IPS-18c (cell line): ENCODE data around the gene BCL2L1.
"Not testable (repeated sequence)": the region's sequence is repeated elsewhere in the genome, so short reads cannot be mapped to it uniquely, and the experiment has no call there.

Source experiments
- H3K4me3 ChIP-seq: 2 replicates; pipeline ENCODE4 v1.7.0; 2013; ENCODE audit warnings: low read depth, mild to moderate bottlenecking, low read length, moderate library complexity; ENCODE audit not compliant: insufficient read depth
- H3K9me3 ChIP-seq: one replicate; pipeline ENCODE4 v1.6.1; 2013; ENCODE audit warnings: mild to moderate bottlenecking, low read length, moderate library complexity; ENCODE audit not compliant: control insufficient read depth, insufficient read depth

BCL2L1 gene

DNA sequence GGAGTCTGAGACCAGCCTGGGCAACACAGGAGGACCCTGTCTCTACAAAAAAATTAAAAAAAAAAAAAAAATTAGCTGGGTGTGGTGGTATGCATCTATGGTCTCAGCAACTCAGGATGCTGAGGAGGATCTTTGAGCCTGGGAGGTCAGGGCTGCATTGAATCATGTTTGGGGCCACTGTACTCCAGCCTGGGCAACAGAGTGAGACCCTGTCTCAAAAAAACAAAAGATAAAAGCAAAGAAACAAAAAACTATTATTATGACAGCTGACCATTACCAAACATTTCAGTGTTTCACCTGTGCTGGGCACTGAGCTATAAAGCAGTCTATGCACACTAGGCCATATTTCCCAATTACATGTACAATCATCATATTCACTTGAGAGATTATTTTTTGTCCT is 49.2 kb downstream of the BCL2L1 start:
- H3K9me3 ChIP-seq = no peaks in the 10 kb centered on the region

DNA sequence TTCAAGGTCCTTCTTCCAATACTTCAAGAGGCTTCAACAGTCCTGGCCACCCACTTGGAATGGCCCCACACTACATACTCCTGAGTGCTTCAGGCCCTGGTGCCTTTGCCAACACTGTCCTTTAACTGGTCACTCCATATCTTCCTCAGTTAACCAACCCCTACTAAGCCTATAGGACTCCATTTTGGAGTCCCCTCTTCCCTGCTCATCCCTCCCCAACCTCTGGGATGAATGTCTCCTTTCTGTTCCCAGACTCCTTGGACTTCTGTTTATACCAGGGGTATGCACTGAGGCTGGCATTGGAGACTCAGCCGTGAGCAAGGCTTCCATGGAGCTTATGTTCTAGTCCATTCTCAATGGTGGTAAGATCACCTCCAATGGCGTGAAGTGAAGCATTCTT is 51.3 kb downstream of the BCL2L1 start:
- Histone ChIP-seq H3K4me3 (no peak overlapping the region), H3K9me3 (no peaks in the 10 kb centered on the region)

More for the DNA sequence above, 49.2 kb downstream of the BCL2L1 start:
- no peak overlapping the region for H3K4me3 ChIP-seq

- no peak overlapping the region for H3K4me3 ChIP-seq
- H3K9me3 ChIP-seq = no peaks in the 10 kb centered on the region
These were observed 52.1 kb downstream of the BCL2L1 start for GRCh38 chr20:31670371-31671228.

GRCh38 chr20:31669876-31670275 is 52.8 kb downstream of the BCL2L1 start:
- H3K9me3 ChIP-seq = no peaks in the 10 kb centered on the region

GRCh38 chr20:31668944-31669343 is 53.7 kb downstream of the BCL2L1 start:
- not testable (repeated sequence) for H3K9me3 ChIP-seq, H3K4me3 ChIP-seq

More at GRCh38 chr20:31669876-31670275, 52.8 kb downstream of the BCL2L1 start:
- H3K4me3 ChIP-seq = no peak overlapping the region

- H3K9me3 ChIP-seq = no peaks in the 10 kb centered on the region
- H3K4me3 ChIP-seq = no peak overlapping the region
These were observed 55.1 kb downstream of the BCL2L1 start for GRCh38 chr20:31667315-31668285.

DNA sequence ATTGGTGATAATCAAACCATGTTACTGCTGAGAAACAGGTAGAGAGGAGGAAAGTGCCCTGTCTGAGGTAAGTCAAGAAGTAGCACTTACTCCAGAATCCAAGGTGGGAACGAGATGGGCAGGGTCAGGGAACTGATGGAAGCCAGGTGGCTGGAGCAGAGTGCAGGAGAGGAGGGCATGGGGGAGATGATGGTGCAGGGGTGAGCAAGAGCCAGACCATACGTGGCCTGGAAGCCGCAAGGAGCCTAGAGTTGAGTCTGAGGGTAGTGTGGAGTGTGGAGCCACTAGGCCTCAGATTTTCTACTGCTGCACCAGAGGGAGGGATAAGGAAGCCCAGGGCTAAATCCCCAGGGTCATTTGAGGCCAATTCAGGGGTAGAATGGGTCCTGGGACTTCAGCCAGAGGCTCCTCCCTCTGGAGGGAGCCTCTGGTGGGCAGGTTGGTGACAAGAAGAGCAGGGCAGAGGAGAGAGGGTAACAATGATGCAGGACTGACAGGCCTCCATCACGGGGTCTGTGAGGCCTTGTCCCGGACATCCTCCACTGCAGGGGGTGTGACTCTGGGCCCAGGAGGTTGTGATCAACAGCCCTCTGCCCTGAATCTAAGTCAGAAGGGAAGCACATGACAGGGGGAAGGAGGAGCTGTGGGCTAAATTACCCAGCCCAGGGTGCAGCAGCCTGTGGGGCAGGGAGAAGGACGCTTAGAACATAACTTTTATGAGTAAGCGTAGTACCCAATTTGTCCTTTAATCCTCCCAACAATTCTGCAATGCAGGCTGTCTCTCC is 56.2 kb downstream of the BCL2L1 start:
- Histone ChIP-seq H3K9me3 (no peaks in the 10 kb centered on the region), H3K4me3 (no peak overlapping the region)

DNA sequence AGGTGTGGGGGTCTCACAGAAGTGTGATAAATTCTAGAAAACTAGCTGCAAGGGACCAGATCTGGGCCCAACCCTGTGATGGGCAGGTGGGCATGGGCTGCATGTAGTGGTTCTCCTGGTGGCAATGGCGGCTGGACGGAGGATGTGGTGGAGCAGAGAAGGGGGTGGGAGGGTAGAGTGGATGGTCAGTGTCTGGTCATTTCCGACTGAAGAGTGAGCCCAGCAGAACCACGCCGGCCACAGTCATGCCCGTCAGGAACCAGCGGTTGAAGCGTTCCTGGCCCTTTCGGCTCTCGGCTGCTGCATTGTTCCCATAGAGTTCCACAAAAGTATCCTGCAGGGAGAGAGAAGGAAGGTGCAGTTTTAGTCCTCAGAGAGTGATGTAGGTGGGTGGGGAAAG is 56.9 kb downstream of the BCL2L1 start:
- H3K4me3 ChIP-seq = no peak overlapping the region

DNA sequence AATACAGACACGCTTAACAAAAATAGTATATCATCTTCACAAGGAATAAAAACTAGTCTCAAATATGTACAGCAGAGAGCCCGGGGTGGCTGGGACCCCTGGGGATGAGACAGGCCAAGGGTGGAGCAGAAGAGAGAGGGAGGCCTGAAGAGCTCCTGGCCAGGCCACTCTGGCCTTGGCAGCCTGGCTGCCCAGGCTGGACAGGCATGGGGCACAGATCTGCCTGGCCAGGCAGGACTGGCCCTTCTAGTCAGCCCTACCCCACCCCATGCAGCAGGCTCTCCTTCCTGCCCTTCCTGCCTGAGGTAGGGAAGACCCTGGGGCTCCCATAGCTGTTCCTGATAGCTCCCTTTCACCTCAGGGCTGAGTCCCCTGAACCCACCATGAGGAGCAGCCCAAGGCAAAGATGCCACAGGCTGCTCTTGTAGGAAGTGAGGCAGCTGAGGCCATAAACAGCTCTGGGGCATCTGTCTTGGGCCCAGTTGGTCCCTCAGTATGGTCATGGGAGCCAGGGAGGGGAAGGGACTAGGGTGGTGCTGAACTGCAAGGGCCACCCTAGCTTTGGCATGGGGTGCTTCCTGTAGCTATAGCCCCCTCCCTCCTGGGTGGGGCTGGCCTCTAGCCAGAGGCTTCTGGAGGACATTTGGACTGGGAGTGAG is 57.8 kb downstream of the BCL2L1 start:
- H3K4me3 ChIP-seq = no peak overlapping the region
- peaks cover 2% of the 10 kb centered on the region for H3K9me3 ChIP-seq

More for the DNA sequence above, 56.9 kb downstream of the BCL2L1 start:
- peaks cover under 1% of the 10 kb centered on the region for H3K9me3 ChIP-seq

- peaks cover 2% of the 10 kb centered on the region for H3K9me3 ChIP-seq
- H3K4me3 ChIP-seq = no peak overlapping the region
These were observed 58.6 kb downstream of the BCL2L1 start for GRCh38 chr20:31663838-31664695.

DNA sequence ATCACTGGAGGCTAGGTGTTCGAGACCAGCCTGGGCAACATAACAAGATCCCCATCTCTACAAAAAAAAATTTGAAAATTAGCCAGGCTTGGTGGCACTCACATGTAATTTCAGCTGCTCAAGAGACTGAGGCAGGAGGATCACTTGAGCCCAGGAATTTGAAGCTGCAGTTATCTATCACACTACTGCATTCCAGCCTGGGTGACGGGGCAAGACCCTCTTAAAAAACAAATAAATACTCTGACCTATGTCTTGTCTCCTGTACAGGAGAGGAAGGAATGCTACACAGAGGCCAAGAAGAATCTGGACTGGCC is 59.2 kb downstream of the BCL2L1 start:
- H3K4me3 ChIP-seq = no peak overlapping the region
- H3K9me3 ChIP-seq = peaks cover 2% of the 10 kb centered on the region

DNA sequence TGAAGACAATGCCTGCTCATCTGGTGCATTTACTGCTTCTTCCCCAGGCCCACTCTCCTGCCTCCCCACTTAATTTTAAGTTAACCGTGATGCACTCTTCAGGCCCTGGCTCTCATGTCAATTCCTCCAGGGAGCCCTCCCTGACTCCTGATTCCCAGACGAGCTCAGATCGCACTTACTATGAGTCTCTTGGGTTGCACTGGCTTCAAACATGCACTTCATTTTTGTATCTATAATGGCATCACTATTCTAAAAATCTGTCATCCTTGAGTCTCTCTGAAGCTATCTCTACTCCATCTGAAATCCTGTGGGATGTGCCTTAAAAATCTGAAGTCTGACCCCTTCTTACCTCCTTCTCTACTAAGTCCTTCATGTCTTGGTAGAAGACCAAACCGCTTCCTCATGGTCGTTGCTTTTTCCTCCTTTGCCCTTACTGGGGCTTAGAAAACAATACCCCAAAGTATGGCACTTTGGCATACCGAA is 60.3 kb downstream of the BCL2L1 start:
- no peak overlapping the region; the same call in 1 of the 2 replicates for H3K4me3 ChIP-seq

GRCh38 chr20:31661625-31662371 is 60.9 kb downstream of the BCL2L1 start:
- peak overlapping the region; percentile 44; the same call in 1 of the 2 replicates for H3K4me3 ChIP-seq
- peaks cover 2% of the 10 kb centered on the region for H3K9me3 ChIP-seq

More for the DNA sequence above, 60.3 kb downstream of the BCL2L1 start:
- peaks cover 2% of the 10 kb centered on the region for H3K9me3 ChIP-seq

DNA sequence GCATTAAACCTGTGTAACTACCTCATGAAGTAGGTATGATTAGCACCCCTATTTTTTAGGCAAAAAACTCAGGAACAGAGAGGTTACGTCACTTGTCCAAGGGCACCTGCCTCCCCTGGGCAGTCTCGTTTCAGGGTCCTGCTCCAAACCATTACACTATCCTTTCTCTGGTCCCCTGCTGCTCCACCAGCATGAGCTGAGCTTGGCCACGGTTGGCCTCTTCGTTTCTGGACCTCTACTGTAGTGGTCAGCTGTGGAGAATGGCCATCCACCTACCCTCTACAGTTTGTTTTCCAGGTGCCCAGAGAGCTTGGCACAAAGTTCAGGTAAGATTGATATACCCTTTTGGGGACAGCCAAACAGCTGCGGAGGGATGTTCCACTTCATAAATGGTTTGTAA is 68.1 kb downstream of the BCL2L1 start:
- no peaks in the 10 kb centered on the region for H3K9me3 ChIP-seq
- H3K4me3 ChIP-seq = no peak overlapping the region

DNA sequence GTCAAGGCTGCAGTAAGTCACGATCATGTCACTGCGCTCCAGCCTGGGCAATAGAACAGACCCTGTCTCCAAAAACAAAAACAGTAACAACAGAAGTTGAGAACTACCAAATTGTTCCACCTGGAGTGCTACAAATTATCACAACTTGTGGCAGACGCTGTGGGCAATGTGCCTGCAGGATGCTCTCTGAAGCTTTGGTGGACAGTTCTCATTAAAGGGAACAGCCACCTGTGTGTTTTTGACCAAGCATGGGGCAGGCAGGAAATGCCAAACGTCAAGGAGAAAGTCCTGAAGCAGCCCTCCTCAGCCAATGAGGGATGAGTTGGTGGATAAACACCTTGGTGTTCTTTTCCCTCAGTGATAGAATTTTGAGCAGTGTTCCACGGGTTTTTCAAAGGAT is 69.1 kb downstream of the BCL2L1 start:
- Histone ChIP-seq H3K4me3 (no peak overlapping the region), H3K9me3 (no peaks in the 10 kb centered on the region)
